ENCODE measurements around the gene TEX22. TPM values are rescaled to one million over a fixed set of nuclear protein-coding genes. Genes with fewer than 3 reads are reported as not detected.

The TEX22 gene
- total RNA-seq, 1 donor from 2014 or later = 4.9 TPM

GRCh38 chr14:105444859-105445258 lies 46.5 kb downstream of the TEX22 start:
- no peak for TF ChIP-seq CTCF (IDR thresholded peaks at IDR 0.05)
- Mint-ChIP-seq H3K36me3 (ENCODE audit: unreplicated experiment) (peaks cover 8% of the 10 kb centered on the region), H3K9me3 (ENCODE audit: unreplicated experiment) (no peaks in the 10 kb centered on the region), H3K27ac (ENCODE audit: unreplicated experiment) (no peak overlapping the region), H3K4me1 (ENCODE audit: unreplicated experiment) (no peaks in the 10 kb centered on the region), H3K4me3 (ENCODE audit: unreplicated experiment) (no peak overlapping the region), H3K27me3 (ENCODE audit: unreplicated experiment) (no peaks in the 10 kb centered on the region)
- DNase-seq (ENCODE audit: extremely low spot score, unreplicated experiment) = no peak

- H3K9me3 Mint-ChIP-seq (ENCODE audit: unreplicated experiment) = no peaks in the 10 kb centered on the region
- TF ChIP-seq CTCF (IDR thresholded peaks at IDR 0.05) = no peak
- H3K27ac Mint-ChIP-seq (ENCODE audit: unreplicated experiment) = no peak overlapping the region
- no peaks in the 10 kb centered on the region for H3K27me3 Mint-ChIP-seq (ENCODE audit: unreplicated experiment)
- peaks cover 8% of the 10 kb centered on the region for H3K36me3 Mint-ChIP-seq (ENCODE audit: unreplicated experiment)
- H3K4me3 Mint-ChIP-seq (ENCODE audit: unreplicated experiment) = no peak overlapping the region
- H3K4me1 Mint-ChIP-seq (ENCODE audit: unreplicated experiment) = no peaks in the 10 kb centered on the region
- no peak for DNase-seq (ENCODE audit: extremely low spot score, unreplicated experiment)
These were observed 47.0 kb downstream of the TEX22 start for GRCh38 chr14:105445290-105445689.

- no peak for TF ChIP-seq CTCF (IDR thresholded peaks at IDR 0.05)
- no peaks in the 10 kb centered on the region for H3K9me3 Mint-ChIP-seq (ENCODE audit: unreplicated experiment)
- H3K4me1 Mint-ChIP-seq (ENCODE audit: unreplicated experiment) = no peaks in the 10 kb centered on the region
- peaks cover 8% of the 10 kb centered on the region for H3K36me3 Mint-ChIP-seq (ENCODE audit: unreplicated experiment)
- H3K27me3 Mint-ChIP-seq (ENCODE audit: unreplicated experiment) = no peaks in the 10 kb centered on the region
- no peak overlapping the region for H3K4me3 Mint-ChIP-seq (ENCODE audit: unreplicated experiment)
- no peak overlapping the region for H3K27ac Mint-ChIP-seq (ENCODE audit: unreplicated experiment)
- no peak for DNase-seq (ENCODE audit: extremely low spot score, unreplicated experiment)
These were observed 47.8 kb downstream of the TEX22 start for GRCh38 chr14:105445901-105446845.

- no peak overlapping the region for H3K27ac Mint-ChIP-seq (ENCODE audit: unreplicated experiment)
- no peak overlapping the region for H3K4me3 Mint-ChIP-seq (ENCODE audit: unreplicated experiment)
- no peaks in the 10 kb centered on the region for H3K4me1 Mint-ChIP-seq (ENCODE audit: unreplicated experiment)
- no peak for DNase-seq (ENCODE audit: extremely low spot score, unreplicated experiment)
- no peaks in the 10 kb centered on the region for H3K27me3 Mint-ChIP-seq (ENCODE audit: unreplicated experiment)
- no peaks in the 10 kb centered on the region for H3K9me3 Mint-ChIP-seq (ENCODE audit: unreplicated experiment)
- H3K36me3 Mint-ChIP-seq (ENCODE audit: unreplicated experiment) = peaks cover 6% of the 10 kb centered on the region
- no peak for TF ChIP-seq CTCF (IDR thresholded peaks at IDR 0.05)
These were observed 48.6 kb downstream of the TEX22 start for GRCh38 chr14:105446971-105447370.
